Vagina (tissue), 2 donors: ENCODE data around the gene SLC6A3. TPM values are rescaled to one million over a fixed set of nuclear protein-coding genes. Genes with fewer than 3 reads are reported as not detected.

Experiments
- DNase-seq, 2 donors: peaks; one replicate each; pipeline ENCODE4 v3.0.0-alpha.2; 2017; ENCODE audit errors: extremely low spot score in 2 of 2
- H3K27ac ChIP-seq: fragments of 200-600 bp; sonication (generic); one replicate; pipeline ENCODE4 v1.5.1; 2019
- H3K27me3 ChIP-seq: fragments of 200-600 bp; sonication (generic); one replicate; pipeline ENCODE4 v1.5.1; 2019
- H3K36me3 ChIP-seq, 2 donors: fragments of 200-600 bp; sonication (generic); one replicate each; pipeline ENCODE4 v1.5.1; 2017 to 2019
- H3K4me1 ChIP-seq: fragments of 200-600 bp; sonication (generic); one replicate; pipeline ENCODE4 v1.5.1; 2019
- H3K4me3 ChIP-seq, 2 donors: fragments of 200-600 bp; sonication (generic); 1 replicate in 1 of 2; 2 replicates in 1 of 2; pipeline ENCODE4 v1.5.1; 2016 to 2019
- H3K9me3 ChIP-seq: fragments of 200-600 bp; sonication (generic); one replicate; pipeline ENCODE4 v1.5.1; 2019
- CTCF ChIP-seq, 3 experiments: fragments of 450-650 bp in 2 of 3; fragments of 200-600 bp in 1 of 3; sonication (generic) in 1 of 3; IDR thresholded peaks; one replicate each; pipeline ENCODE4 v1.5.1; 2017 to 2019; ENCODE audit warnings: antibody characterized with exemption in 3 of 3, mild to moderate bottlenecking in 2 of 3, moderate library complexity in 2 of 3
- POLR2A ChIP-seq, 2 donors: fragments of 450-650 bp; IDR thresholded peaks; one replicate each; pipeline ENCODE4 v1.6.1; 2017; ENCODE audit warnings: antibody characterized with exemption in 2 of 2, mild to moderate bottlenecking in 2 of 2, moderate library complexity in 2 of 2
- POLR2AphosphoS5 ChIP-seq, 2 donors: sonication (generic); formaldehyde crosslinking; IDR thresholded peaks; one replicate each; pipeline ENCODE4 v1.9.0; 2017; ENCODE audit warnings: antibody characterized with exemption in 2 of 2, mild to moderate bottlenecking in 2 of 2, low read depth in 1 of 2; ENCODE audit not compliant: insufficient read depth in 1 of 2
- intact Hi-C: fragments of 100-400 bp; cut with DNase I; formaldehyde crosslinking; loops from one replicate; pipeline ENCODE4 v1.15.1; 2023
- total RNA-seq: library from RNA; depleted of rRNA; stranded (reverse); fragments of >200 nt; gene quantifications from one replicate; pipeline ENCODE4 v1.2.3, GENCODE V29; 2016

Gene SLC6A3
- 0.49 TPM for total RNA-seq

GRCh38 chr5:1445313-1445688 lies at the start of gene SLC6A3:
Gene SLC6A3 (minus strand): TSS chr5:1445440. CDS start chr5:1443197, 2,243 bp downstream.
- peak within 1 kb of the TSS; percentile 30 to 31 for H3K4me3 ChIP-seq
- no peaks in the 10 kb centered on the region for H3K36me3 ChIP-seq
- H3K27ac ChIP-seq = no peak within 1 kb of the TSS
- no peaks in the 10 kb centered on the region for H3K9me3 ChIP-seq
- intact Hi-C loops = no loop called here
- TF ChIP-seq POLR2AphosphoS5 (IDR thresholded peaks at IDR 0.05; ENCODE audit: insufficient read depth in 1 of 2, low read depth in 1 of 2) (no peak), POLR2A (IDR thresholded peaks at IDR 0.05) (no peak), CTCF (IDR thresholded peaks at IDR 0.05) (no peak)
- DNase-seq = no peak
- peaks cover 12% of the 10 kb centered on the region for H3K4me1 ChIP-seq
- peaks cover 6% of the 10 kb centered on the region for H3K27me3 ChIP-seq

GRCh38 chr5:1493941-1494340 lies 48.7 kb upstream of the SLC6A3 start:
- H3K27me3 ChIP-seq = no peaks in the 10 kb centered on the region
- no peaks in the 10 kb centered on the region for H3K9me3 ChIP-seq
- intact Hi-C loops = no loop called here
- H3K4me1 ChIP-seq = peaks cover 12% of the 10 kb centered on the region
- H3K4me3 ChIP-seq = no peak overlapping the region
- DNase-seq = no peak
- H3K27ac ChIP-seq = no peak overlapping the region
- no peak for TF ChIP-seq CTCF (IDR thresholded peaks at IDR 0.05)
- peaks cover 0 to 32% of the 10 kb centered on the region in 2 donors for H3K36me3 ChIP-seq

GRCh38 chr5:1493413-1493812 lies 48.2 kb upstream of the SLC6A3 start:
- H3K9me3 ChIP-seq = no peaks in the 10 kb centered on the region
- no peak for TF ChIP-seq POLR2AphosphoS5 (IDR thresholded peaks at IDR 0.05; ENCODE audit: insufficient read depth in 1 of 2, low read depth in 1 of 2)
- no peak for TF ChIP-seq CTCF (IDR thresholded peaks at IDR 0.05)
- TF ChIP-seq POLR2A (IDR thresholded peaks at IDR 0.05) = no peak
- no peak overlapping the region for H3K4me3 ChIP-seq
- H3K27ac ChIP-seq = no peak overlapping the region
- no peak for DNase-seq
- peaks cover 0 to 32% of the 10 kb centered on the region in 2 donors for H3K36me3 ChIP-seq
- H3K27me3 ChIP-seq = no peaks in the 10 kb centered on the region
- intact Hi-C loops = no loop called here
- peaks cover 12% of the 10 kb centered on the region for H3K4me1 ChIP-seq

GRCh38 chr5:1492757-1493156 lies 47.5 kb upstream of the SLC6A3 start:
- Histone ChIP-seq H3K27me3 (no peaks in the 10 kb centered on the region), H3K27ac (no peak overlapping the region), H3K9me3 (no peaks in the 10 kb centered on the region), H3K4me3 (no peak overlapping the region), H3K4me1 (peaks cover 7% of the 10 kb centered on the region), H3K36me3 (peaks cover 0 to 32% of the 10 kb centered on the region in 2 donors)
- intact Hi-C loops = no loop called here
- DNase-seq = no peak
- no peak for TF ChIP-seq POLR2A (IDR thresholded peaks at IDR 0.05)
- no peak for TF ChIP-seq POLR2AphosphoS5 (IDR thresholded peaks at IDR 0.05; ENCODE audit: insufficient read depth in 1 of 2, low read depth in 1 of 2)
- TF ChIP-seq CTCF (IDR thresholded peaks at IDR 0.05) = no peak

- peaks cover 0 to 46% of the 10 kb centered on the region in 2 donors for H3K36me3 ChIP-seq
- TF ChIP-seq POLR2AphosphoS5 (IDR thresholded peaks at IDR 0.05; ENCODE audit: insufficient read depth in 1 of 2, low read depth in 1 of 2) (no peak), POLR2A (IDR thresholded peaks at IDR 0.05) (no peak), CTCF (IDR thresholded peaks at IDR 0.05) (no peak)
- H3K9me3 ChIP-seq = no peaks in the 10 kb centered on the region
- H3K4me1 ChIP-seq = no peaks in the 10 kb centered on the region
- no peak for DNase-seq
- H3K27ac ChIP-seq = peak overlapping the region; percentile 15
- no peak overlapping the region for H3K4me3 ChIP-seq
- intact Hi-C loops = no loop called here
- H3K27me3 ChIP-seq = no peaks in the 10 kb centered on the region
Observed at GRCh38 chr5:1490376-1490775, 45.1 kb upstream of the SLC6A3 start.
